GM18951 (cell line): ENCODE results near the gene CACNA2D3.

Source experiments
- POLR2A ChIP-seq: IDR thresholded peaks from 4 replicates; pipeline ENCODE4 v1.6.1; 2011; ENCODE audit warnings: mild to moderate bottlenecking; ENCODE audit not compliant: insufficient read length, insufficient read depth; ENCODE audit errors: extremely low read depth
- in situ Hi-C: fragments of 300-500 bp; cut with MboI; formaldehyde crosslinking; loops from one replicate; pipeline ENCODE4 v1.12.0; 2022; ENCODE audit warnings: low sequenced_read_pairs, mixed read lengths, inconsistent platforms; ENCODE audit not compliant: unreplicated experiment

The CACNA2D3 gene

GRCh38 chr3:54120657-54121413 is 1.5 kb upstream of the CACNA2D3 start:
- in situ Hi-C loops = no loop called here
- TF ChIP-seq POLR2A = no peak

GRCh38 chr3:54121414-54122323 is 683 bp upstream of the CACNA2D3 start:
- no peak for TF ChIP-seq POLR2A
- in situ Hi-C loops = no loop called here

GRCh38 chr3:54123003-54123775 is 837 bp downstream of the CACNA2D3 start:
- no peak for TF ChIP-seq POLR2A
- in situ Hi-C loops = no loop called here

- TF ChIP-seq POLR2A = no peak
- in situ Hi-C loops = no loop called here
These were observed 1.4 kb downstream of the CACNA2D3 start for GRCh38 chr3:54123776-54124196.

- in situ Hi-C loops = no loop called here
- TF ChIP-seq POLR2A = no peak
These were observed 2.9 kb downstream of the CACNA2D3 start for GRCh38 chr3:54125300-54125699.

- no peak for TF ChIP-seq POLR2A
- in situ Hi-C loops = no loop called here
These were observed 4.2 kb downstream of the CACNA2D3 start for GRCh38 chr3:54126551-54126950.

GRCh38 chr3:54127499-54128056 is 5.2 kb downstream of the CACNA2D3 start:
- TF ChIP-seq POLR2A = no peak
- in situ Hi-C loops = no loop called here

- in situ Hi-C loops = no loop called here
These were observed 8.8 kb downstream of the CACNA2D3 start for GRCh38 chr3:54131026-54131605.

GRCh38 chr3:54131890-54132289 is 9.5 kb downstream of the CACNA2D3 start:
- TF ChIP-seq POLR2A = no peak
- in situ Hi-C loops = no loop called here

More at GRCh38 chr3:54131026-54131605, 8.8 kb downstream of the CACNA2D3 start:
- TF ChIP-seq POLR2A = no peak

GRCh38 chr3:54132685-54133084 is 10.3 kb downstream of the CACNA2D3 start:
- in situ Hi-C loops = no loop called here
- no peak for TF ChIP-seq POLR2A

- no peak for TF ChIP-seq POLR2A
- in situ Hi-C loops = no loop called here
These were observed 10.8 kb downstream of the CACNA2D3 start for GRCh38 chr3:54133196-54133595.

GRCh38 chr3:54134155-54134554 is 11.8 kb downstream of the CACNA2D3 start:
- no peak for TF ChIP-seq POLR2A
- in situ Hi-C loops = no loop called here
